Stimulated activated naive CD8-positive, alpha-beta T cell treated with anti-CD3 and anti-CD28 coated beads, Interleukin-15, Interleukin-2, amounts not matched to agents 100 ng/mL and 50 ng/mL, for 24 hours (primary cell): ENCODE measurements around the gene ERMAP.
"Not testable (repeated sequence)": the region's sequence is repeated elsewhere in the genome, so short reads cannot be mapped to it uniquely, and the experiment has no call there.

Experiments
- H3K27ac Mint-ChIP-seq: one replicate; pipeline ENCODE4 v1.8.0; 2021; ENCODE audit warnings: mild to moderate bottlenecking, mixed read lengths
- H3K27me3 Mint-ChIP-seq: one replicate; pipeline ENCODE4 v1.8.0; 2021; ENCODE audit warnings: mixed read lengths
- H3K36me3 Mint-ChIP-seq: one replicate; pipeline ENCODE4 v1.8.0; 2021; ENCODE audit warnings: low read depth, mixed read lengths
- H3K4me1 Mint-ChIP-seq: one replicate; pipeline ENCODE4 v1.8.0; 2021; ENCODE audit warnings: low read depth, mixed read lengths
- H3K4me3 Mint-ChIP-seq: one replicate; pipeline ENCODE4 v1.8.0; 2021; ENCODE audit warnings: mild to moderate bottlenecking, mixed read lengths
- H3K9me3 Mint-ChIP-seq: one replicate; pipeline ENCODE4 v1.8.0; 2021; ENCODE audit warnings: mixed read lengths

ERMAP gene

DNA sequence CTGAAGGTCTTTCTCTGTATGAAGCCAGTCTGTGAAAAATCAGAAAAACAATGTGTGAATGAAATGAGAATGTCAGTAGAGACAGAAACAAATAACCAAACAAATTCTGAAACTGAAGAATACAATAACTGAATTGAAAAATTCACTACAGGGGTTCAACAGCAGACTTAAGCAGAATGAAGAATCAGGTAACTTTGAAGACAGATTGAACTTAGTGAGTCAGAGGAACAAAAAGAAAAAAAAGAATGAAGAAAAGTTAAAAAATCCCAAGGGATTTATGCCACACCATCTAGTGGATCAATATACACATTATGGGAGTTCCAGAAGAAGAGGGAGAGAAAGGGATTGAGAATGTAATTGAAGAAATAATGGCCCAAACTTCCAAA is 44.1 kb downstream of the ERMAP start:
- Mint-ChIP-seq H3K27ac (no peak overlapping the region), H3K36me3 (peaks cover 3% of the 10 kb centered on the region), H3K9me3 (peaks cover 5% of the 10 kb centered on the region), H3K4me3 (no peak overlapping the region), H3K4me1 (no peaks in the 10 kb centered on the region), H3K27me3 (peaks cover 32% of the 10 kb centered on the region)

DNA sequence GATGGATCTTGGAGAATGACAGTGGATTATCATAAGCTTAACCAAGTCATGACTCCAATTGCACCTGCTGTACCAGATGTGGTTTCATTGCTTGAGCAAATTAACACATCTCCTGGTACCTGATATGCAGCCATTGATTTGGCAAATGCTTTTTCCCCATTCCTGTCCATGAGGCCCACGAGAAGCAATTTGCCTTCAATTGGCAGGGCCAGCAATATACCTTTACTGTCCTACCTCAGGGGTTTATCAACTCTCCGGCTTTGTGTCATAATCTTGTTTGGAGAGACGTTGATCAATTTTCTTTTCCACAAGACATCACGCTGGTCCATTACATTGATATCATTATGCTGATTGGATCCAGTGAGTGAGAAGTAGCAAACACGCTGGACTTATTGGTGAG is 49.6 kb downstream of the ERMAP start:
- Mint-ChIP-seq H3K27me3 (peaks cover 12% of the 10 kb centered on the region), H3K9me3 (no peaks in the 10 kb centered on the region), H3K4me1 (no peaks in the 10 kb centered on the region), H3K4me3 (no peak overlapping the region), H3K27ac (no peak overlapping the region), H3K36me3 (no peaks in the 10 kb centered on the region)

DNA sequence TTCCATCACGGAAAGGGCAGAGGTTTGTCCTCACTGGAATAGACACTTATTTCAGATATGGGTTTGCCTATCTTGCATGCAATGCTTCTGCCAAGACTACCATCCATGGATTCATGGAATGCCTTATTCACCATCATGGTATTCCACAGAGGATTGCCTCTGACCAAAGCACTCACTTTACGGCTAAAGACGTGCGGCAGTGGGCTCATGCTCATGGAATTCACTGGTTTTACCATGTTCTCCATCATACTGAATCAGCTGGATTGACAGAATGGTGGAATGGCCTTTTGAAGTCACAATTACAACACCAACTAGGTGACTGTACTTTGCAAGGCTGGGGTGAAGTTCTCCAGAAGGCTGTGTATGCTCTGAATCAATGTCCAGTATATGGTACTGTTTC is 51.5 kb downstream of the ERMAP start:
- not testable (repeated sequence) for H3K9me3 Mint-ChIP-seq, H3K36me3 Mint-ChIP-seq, H3K4me1 Mint-ChIP-seq, H3K4me3 Mint-ChIP-seq, H3K27ac Mint-ChIP-seq, H3K27me3 Mint-ChIP-seq

DNA sequence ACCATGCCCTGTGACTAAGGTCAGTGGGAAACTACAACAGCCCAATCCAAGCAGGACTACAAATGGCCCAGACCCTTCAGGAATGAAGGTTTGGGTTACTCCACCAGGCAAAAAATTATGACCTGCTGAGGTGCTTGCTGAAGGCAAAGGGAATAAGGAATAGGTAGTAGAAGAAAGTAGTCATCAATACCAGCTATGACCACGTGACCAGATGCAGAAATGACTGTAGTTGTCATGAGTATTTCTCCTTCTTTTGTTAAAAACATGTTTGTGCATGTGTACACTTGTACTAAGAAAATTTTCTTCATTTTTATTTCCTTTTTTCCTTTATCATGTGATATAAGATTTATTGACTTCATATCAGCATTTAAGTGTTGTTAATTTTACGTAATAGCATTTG is 52.3 kb downstream of the ERMAP start:
- not testable (repeated sequence) for H3K4me3 Mint-ChIP-seq, H3K36me3 Mint-ChIP-seq, H3K4me1 Mint-ChIP-seq, H3K27me3 Mint-ChIP-seq, H3K9me3 Mint-ChIP-seq, H3K27ac Mint-ChIP-seq

DNA sequence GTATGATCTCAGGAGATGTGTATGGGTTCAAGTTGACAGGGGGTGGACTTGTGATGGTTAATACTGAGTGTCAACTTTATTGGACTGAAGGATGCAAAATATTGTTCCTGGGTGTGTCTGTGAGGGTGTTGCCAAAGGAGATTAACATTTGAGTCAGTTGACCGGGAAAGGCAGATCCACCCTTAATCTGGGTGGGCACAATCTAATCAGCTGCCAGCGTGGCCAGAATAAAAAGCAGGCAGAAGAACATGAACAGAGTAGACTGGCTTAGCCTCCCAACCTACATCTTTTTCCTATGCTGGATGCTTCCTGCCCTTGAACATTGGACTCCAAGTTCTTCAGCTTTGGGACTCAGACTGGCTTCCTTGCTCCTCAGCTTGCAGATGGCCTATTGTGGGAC is 52.8 kb downstream of the ERMAP start:
- H3K36me3 Mint-ChIP-seq, H3K27me3 Mint-ChIP-seq, H3K4me3 Mint-ChIP-seq, H3K27ac Mint-ChIP-seq, H3K4me1 Mint-ChIP-seq, H3K9me3 Mint-ChIP-seq: not testable (repeated sequence)

DNA sequence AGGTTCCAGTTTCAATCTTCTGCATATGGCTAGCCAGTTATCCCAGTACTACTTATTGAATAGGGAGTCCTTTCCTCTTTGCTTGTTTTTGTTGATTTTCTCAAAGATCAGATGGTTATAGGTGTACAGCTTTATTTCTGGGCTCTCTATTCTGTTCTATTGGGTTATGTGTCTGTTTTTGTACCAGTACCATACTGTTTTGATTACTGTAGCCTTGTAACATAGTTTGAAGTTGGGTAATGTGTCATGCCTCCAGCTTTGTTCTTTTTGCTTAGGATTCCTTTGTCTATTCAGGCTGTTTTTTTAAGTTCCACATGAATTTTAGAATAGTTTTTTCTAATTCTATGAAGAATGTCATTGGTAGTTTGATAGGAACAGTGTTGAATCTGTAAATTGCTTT is 56.2 kb downstream of the ERMAP start:
- H3K27ac Mint-ChIP-seq, H3K36me3 Mint-ChIP-seq, H3K4me3 Mint-ChIP-seq, H3K4me1 Mint-ChIP-seq, H3K9me3 Mint-ChIP-seq: not testable (repeated sequence)
- H3K27me3 Mint-ChIP-seq, result peaks cover 14% of the 10 kb centered on the region

DNA sequence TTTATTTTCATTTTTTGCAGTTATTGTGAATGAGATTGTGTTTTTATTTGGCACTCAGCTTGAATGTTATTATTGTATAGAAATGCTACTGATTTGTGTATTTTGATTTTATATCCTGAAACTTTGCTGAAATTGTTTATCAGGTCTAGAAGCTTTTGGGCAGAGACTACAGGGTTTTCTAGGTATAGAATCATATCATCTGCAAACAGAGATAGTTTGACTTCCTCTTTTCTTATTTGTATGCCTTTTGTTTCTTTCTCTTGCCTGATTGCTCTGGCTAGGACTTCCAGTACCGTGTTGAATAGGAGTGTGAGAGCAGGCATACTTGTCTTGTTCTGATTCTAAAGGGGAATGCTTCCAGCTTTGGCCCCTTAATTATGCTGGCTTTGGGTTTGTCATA is 56.7 kb downstream of the ERMAP start:
- Mint-ChIP-seq H3K4me3 (no peak overlapping the region), H3K27me3 (peaks cover 14% of the 10 kb centered on the region), H3K36me3 (no peaks in the 10 kb centered on the region), H3K9me3 (peaks cover 7% of the 10 kb centered on the region), H3K4me1 (no peaks in the 10 kb centered on the region), H3K27ac (no peak overlapping the region)

DNA sequence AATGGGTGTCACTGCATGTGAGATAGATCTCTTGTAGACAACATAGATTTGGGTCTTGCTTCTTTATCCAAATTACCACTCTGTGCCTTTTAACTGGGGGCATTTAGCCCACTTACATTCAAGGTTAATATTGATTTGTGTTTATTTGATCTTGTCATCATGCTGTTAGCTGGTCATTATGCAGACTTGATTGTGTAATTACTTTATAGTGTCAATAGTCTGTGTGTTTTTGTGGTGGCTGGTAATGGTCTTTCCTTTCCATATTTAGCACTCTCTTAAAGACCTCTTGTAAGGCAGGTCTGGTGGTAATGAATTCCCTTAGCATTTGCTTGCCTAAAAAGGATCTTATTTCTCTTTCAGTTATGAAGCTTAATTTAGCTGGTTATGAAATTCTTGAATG is 59.1 kb downstream of the ERMAP start:
- peaks cover 17% of the 10 kb centered on the region for H3K27me3 Mint-ChIP-seq
- no peaks in the 10 kb centered on the region for H3K36me3 Mint-ChIP-seq
- H3K27ac Mint-ChIP-seq, result no peak overlapping the region
- peaks cover 7% of the 10 kb centered on the region for H3K9me3 Mint-ChIP-seq
- H3K4me3 Mint-ChIP-seq, result no peak overlapping the region
- H3K4me1 Mint-ChIP-seq, result no peaks in the 10 kb centered on the region

DNA sequence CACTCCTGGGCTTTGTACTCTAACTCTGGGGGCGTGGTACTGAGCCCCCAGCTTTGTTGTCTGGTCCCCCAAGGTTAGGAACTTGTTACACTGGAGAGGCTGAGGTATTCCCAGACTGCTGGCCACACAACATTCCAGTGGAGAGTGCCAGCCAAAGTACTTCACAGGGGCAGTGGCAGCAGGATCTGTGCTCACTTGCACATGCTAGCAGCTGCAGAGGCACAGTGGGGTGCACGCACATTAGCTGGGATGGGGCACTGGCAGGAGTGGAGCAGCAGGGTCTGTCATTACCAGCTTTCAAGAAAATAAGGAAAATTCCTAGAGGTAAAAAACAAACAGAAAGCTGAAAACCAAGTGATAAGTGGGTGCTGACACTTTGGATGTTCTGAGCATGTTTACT is 60.5 kb downstream of the ERMAP start:
- H3K4me3 Mint-ChIP-seq, result no peak overlapping the region

DNA sequence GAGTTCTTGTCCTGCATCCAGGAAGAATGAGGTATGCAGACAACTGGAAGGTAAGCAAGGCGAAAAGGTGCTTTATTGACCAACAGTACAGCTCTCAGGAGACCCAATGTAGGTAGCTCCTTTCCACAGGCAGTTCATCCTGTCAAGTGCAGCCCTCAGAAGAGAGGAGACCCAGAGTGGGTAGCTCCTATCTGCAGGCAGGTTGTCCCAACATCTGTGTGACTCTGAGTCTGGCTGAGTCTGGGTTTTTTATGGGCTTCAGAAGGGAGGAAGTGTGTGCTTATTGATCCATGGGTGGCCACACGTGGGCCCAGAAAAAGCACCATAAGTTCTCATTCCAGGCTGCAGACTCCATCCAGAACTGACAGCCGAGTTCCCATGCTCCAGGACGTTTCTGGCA is 63.5 kb downstream of the ERMAP start:
- Mint-ChIP-seq H3K9me3 (no peaks in the 10 kb centered on the region), H3K4me1 (no peaks in the 10 kb centered on the region), H3K27me3 (peaks cover 13% of the 10 kb centered on the region), H3K4me3 (no peak overlapping the region), H3K27ac (no peak overlapping the region), H3K36me3 (no peaks in the 10 kb centered on the region)

More for the DNA sequence above, 60.5 kb downstream of the ERMAP start:
- no peak overlapping the region for H3K27ac Mint-ChIP-seq
- peaks cover 17% of the 10 kb centered on the region for H3K27me3 Mint-ChIP-seq
- no peaks in the 10 kb centered on the region for H3K4me1 Mint-ChIP-seq
- no peaks in the 10 kb centered on the region for H3K36me3 Mint-ChIP-seq
- peaks cover 7% of the 10 kb centered on the region for H3K9me3 Mint-ChIP-seq

DNA sequence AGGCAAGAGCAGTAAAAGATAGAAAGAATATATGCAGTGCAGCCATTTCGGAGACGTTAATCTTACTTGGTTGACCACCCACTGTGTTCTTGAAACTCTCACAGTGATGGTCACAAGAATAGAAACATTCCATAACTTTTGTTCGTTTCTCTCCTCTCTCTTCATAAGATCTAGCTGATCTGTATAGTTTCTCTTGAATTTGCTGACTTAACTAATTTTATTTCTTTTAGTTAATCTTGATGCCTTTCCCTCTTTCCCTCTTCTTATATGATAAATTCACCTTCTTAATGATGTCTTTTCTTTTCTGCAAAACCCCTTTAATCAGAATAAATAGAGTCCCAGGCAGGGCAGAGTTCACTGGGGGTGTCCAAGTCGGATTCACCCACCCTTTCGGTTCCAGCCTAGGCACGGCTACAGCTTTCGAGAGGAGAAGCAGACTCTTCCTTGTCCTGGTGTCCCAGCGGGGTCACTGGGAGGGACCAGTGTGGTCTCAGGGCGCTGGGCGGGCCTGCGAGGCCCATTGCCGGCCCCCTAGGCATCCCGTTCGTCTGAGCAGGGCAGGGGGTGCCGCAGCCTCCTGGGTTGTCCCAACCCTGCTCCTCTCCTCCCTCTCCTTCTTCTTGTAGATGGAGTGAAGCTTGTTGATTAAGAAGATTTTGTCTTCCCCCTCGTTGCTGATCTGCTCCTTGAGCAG is 69.3 kb downstream of the ERMAP start:
- Mint-ChIP-seq H3K4me3 (no peak overlapping the region), H3K27ac (no peak overlapping the region), H3K27me3 (peaks cover 6% of the 10 kb centered on the region), H3K36me3 (no peaks in the 10 kb centered on the region), H3K9me3 (no peaks in the 10 kb centered on the region), H3K4me1 (no peaks in the 10 kb centered on the region)

DNA sequence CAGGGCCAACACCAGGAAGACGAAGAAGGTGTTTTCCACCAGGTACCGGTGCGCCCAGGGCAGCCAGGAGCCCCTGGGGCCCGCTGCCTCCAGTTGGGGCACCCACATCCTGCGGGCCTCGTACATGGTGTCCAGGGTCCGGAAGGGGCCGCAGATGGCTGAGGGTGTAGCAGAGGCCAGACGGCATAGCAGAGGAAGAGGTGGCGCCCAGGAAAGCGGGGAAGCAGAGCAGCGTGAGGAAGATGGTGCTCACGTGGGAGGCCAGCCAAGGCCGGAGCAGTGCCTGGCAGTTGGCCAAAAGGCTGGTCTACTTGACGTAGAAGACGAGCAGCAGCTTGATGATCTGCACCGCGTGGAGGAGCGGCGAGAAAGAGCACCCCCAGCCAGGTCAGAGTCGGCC is 69.9 kb downstream of the ERMAP start:
- no peak overlapping the region for H3K27ac Mint-ChIP-seq
- H3K4me3 Mint-ChIP-seq, result no peak overlapping the region
- H3K36me3 Mint-ChIP-seq, result no peaks in the 10 kb centered on the region

DNA sequence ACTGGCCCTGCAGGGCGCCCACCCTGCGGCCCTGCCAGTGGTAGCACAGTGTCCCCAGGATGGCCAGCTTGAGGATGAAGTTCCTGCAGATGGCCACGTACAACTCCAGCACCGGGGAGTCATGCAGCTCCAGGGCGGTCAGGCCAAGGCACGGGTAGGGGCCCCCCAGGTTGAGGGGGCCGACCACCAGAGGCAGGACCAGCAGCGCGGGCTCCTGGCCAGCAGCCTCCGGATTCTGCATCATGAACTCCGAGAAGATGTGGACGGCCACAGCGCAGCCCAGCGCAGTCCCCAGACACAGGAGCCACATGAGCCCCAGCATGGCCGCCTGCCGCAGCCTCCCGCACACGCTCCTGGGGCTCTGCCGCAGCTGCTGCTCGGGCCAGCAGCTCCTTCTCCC is 70.4 kb downstream of the ERMAP start:
- peaks cover 6% of the 10 kb centered on the region for H3K27me3 Mint-ChIP-seq
- no peak overlapping the region for H3K4me3 Mint-ChIP-seq
- H3K9me3 Mint-ChIP-seq, result no peaks in the 10 kb centered on the region
- no peaks in the 10 kb centered on the region for H3K4me1 Mint-ChIP-seq
- no peak overlapping the region for H3K27ac Mint-ChIP-seq
- no peaks in the 10 kb centered on the region for H3K36me3 Mint-ChIP-seq

More for the DNA sequence above, 69.9 kb downstream of the ERMAP start:
- Mint-ChIP-seq H3K27me3 (peaks cover 6% of the 10 kb centered on the region), H3K9me3 (no peaks in the 10 kb centered on the region), H3K4me1 (no peaks in the 10 kb centered on the region)

DNA sequence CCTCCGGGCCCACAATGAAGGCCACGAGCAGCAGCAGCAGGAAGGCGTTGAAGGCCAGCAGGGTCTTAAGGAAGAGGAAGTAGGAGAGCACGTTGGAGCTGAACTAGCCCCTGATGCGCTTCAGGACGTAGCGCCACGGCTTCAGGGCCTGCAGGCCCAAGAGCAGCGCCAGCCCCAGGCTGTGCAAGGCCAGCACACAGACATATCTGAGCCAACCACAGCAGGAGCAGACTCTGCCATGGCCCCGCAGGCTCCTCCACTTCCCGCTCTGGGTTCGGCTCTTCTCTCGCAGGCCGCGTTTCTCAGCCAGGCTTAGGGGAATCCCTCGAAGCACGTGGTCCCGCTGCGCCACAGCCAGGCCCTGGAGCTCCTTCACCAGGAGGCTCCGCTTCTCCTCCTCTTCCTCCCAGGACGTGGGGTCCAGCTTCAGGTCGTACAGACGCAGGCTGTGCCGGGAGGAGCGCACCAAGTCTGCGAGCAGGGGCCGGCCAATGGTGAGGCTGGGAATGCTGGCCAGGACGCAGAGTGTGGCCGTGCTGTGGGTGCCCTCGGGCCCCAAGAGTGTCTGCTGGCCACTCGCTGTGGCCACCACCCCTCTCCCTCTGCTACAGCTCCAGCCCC is 71.2 kb downstream of the ERMAP start:
- Mint-ChIP-seq H3K9me3 (no peaks in the 10 kb centered on the region), H3K27ac (no peak overlapping the region), H3K36me3 (no peaks in the 10 kb centered on the region), H3K27me3 (peaks cover 6% of the 10 kb centered on the region), H3K4me1 (no peaks in the 10 kb centered on the region), H3K4me3 (no peak overlapping the region)

DNA sequence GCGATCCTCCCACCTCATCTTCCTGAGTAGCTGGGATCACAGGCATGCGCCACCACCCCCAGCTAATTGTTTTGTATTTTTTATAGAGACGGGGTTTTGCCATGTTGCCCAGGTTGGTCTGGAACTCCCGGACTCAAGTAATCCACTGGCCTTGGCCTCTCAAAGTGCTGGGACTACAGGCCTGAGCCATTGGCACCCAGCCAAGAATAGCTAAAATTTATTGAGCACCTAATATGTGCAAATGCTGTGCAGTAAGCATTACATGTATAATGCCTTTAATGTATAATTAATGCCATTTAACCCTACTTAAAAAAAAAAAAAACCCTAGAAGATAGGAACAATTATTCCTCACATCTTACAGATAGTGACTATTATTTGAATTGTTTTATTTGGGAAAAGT is 72.3 kb downstream of the ERMAP start:
- Mint-ChIP-seq H3K27me3 (peaks cover 6% of the 10 kb centered on the region), H3K4me3 (no peak overlapping the region), H3K4me1 (no peaks in the 10 kb centered on the region), H3K36me3 (no peaks in the 10 kb centered on the region), H3K9me3 (no peaks in the 10 kb centered on the region), H3K27ac (no peak overlapping the region)

DNA sequence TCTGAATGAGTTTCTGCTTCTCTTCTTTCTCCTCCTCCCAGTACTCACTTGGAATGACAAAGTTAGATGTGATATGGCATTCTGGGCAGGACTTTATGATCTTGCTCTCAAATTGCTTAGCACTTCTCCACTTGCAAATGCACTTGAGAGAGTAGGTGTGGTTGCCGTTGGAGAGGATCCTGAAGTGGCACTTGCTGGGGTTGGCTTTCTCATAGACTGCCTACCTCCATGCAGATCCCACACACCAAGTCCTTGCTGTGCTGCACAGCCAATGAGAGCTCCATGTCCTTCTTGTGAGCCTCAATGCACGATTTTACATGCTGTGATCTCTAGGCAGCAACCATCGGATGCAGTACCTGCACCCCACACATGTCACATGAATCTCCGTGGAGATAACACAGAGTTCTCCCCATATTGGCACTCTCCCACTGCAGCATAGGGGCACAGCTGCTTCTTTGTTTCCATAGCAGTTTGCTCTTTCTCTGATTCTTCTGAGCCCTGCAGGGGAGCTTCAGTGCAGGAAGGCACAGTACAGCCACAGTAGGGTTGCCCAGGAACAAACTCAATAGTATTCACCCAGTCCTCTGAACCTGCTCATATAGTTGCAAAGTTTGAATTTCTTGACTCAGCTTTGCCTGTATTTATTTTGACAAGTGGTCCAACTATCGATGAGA is 74.7 kb downstream of the ERMAP start:
- Mint-ChIP-seq H3K4me1 (no peaks in the 10 kb centered on the region), H3K27ac (no peak overlapping the region), H3K27me3 (peaks cover 7% of the 10 kb centered on the region), H3K4me3 (no peak overlapping the region), H3K36me3 (no peaks in the 10 kb centered on the region), H3K9me3 (no peaks in the 10 kb centered on the region)
